Breast epithelium (tissue), 3 donors: ENCODE measurements around the gene R3HDM4.

Experiments used
- CTCF ChIP-seq, 3 donors: fragments of 450-650 bp; IDR thresholded peaks; one replicate each; pipeline ENCODE4 v1.5.1; 2016 to 2017; ENCODE audit warnings: antibody characterized with exemption in 3 of 3, mild to moderate bottlenecking in 3 of 3, moderate library complexity in 3 of 3
- POLR2A ChIP-seq: fragments of 450-650 bp; IDR thresholded peaks from one replicate; pipeline ENCODE4 v1.6.1; 2016; ENCODE audit warnings: antibody characterized with exemption, mild to moderate bottlenecking, moderate library complexity

GRCh38 chr19:848386-848921 is 64.6 kb downstream of the R3HDM4 start:
- TF ChIP-seq CTCF (IDR thresholded peaks at IDR 0.05) (no peak), POLR2A (no peak)
